H9 (cell line): ENCODE results near the gene TMEM229A. TPM values are rescaled to one million over a fixed set of nuclear protein-coding genes. Genes with fewer than 3 reads are reported as not detected.

ENCODE experiments used
- DNase-seq: peaks from one replicate; pipeline ENCODE4 v3.0.0-alpha.2; 2017
- H2AFZ ChIP-seq: one replicate; pipeline ENCODE4 v1.6.1; 2013; ENCODE audit warnings: mild to moderate bottlenecking, low read length, control low read depth, moderate library complexity
- H2AK5ac ChIP-seq: 2 replicates; pipeline ENCODE4 v1.6.1; 2013; ENCODE audit warnings: low read length, control low read depth, mixed read lengths; ENCODE audit not compliant: insufficient read length
- H2BK120ac ChIP-seq: one replicate; pipeline ENCODE4 v1.6.1; 2013; ENCODE audit warnings: low read depth, mild to moderate bottlenecking, low read length, control low read depth, inconsistent platforms; ENCODE audit not compliant: poor library complexity, severe bottlenecking
- H2BK12ac ChIP-seq: 2 replicates; pipeline ENCODE4 v1.6.1; 2013; ENCODE audit warnings: low read length, control low read depth, mixed read lengths, low read depth; ENCODE audit not compliant: insufficient read length
- H2BK15ac ChIP-seq: 2 replicates; pipeline ENCODE4 v1.6.1; 2013; ENCODE audit warnings: low read depth, low read length, control low read depth
- H2BK20ac ChIP-seq: one replicate; pipeline ENCODE4 v1.6.1; 2013; ENCODE audit warnings: low read depth, mild to moderate bottlenecking, low read length, control low read depth, inconsistent platforms; ENCODE audit not compliant: poor library complexity, severe bottlenecking
- H2BK5ac ChIP-seq: 2 replicates; pipeline ENCODE4 v1.6.1; 2013; ENCODE audit warnings: low read length, control low read depth, mixed read lengths; ENCODE audit not compliant: insufficient read length
- H3K14ac ChIP-seq: 2 replicates; pipeline ENCODE4 v1.6.1; 2013; ENCODE audit warnings: low read length, control low read depth; ENCODE audit not compliant: insufficient read depth
- H3K18ac ChIP-seq: 2 replicates; pipeline ENCODE4 v1.6.1; 2013; ENCODE audit warnings: low read depth, mild to moderate bottlenecking, mixed read lengths, low read length, control low read depth; ENCODE audit not compliant: insufficient read length
- H3K23ac ChIP-seq: 2 replicates; pipeline ENCODE4 v1.6.1; 2013; ENCODE audit warnings: low read length, control low read depth, mixed read lengths, low read depth; ENCODE audit not compliant: insufficient read length
- H3K23me2 ChIP-seq: 2 replicates; pipeline ENCODE4 v1.6.1; 2013; ENCODE audit warnings: low read depth, mild to moderate bottlenecking, mixed read lengths, low read length, control low read depth; ENCODE audit not compliant: insufficient read length, poor library complexity, severe bottlenecking
- H3K27ac ChIP-seq: 2 replicates; pipeline ENCODE4 v1.5.1; 2013; ENCODE audit warnings: low read length, control low read depth, mixed read lengths, low read depth; ENCODE audit not compliant: insufficient read length
- H3K27me3 ChIP-seq: 2 replicates; pipeline ENCODE4 v1.6.1; 2013; ENCODE audit warnings: low read length, control low read depth, inconsistent platforms; ENCODE audit not compliant: insufficient read depth
- H3K4ac ChIP-seq: 2 replicates; pipeline ENCODE4 v1.6.1; 2013; ENCODE audit warnings: low read depth, mild to moderate bottlenecking, control low read depth, inconsistent platforms, low read length, moderate library complexity
- H3K4me1 ChIP-seq: 2 replicates; pipeline ENCODE4 v1.6.1; 2013; ENCODE audit warnings: low read length, control low read depth, inconsistent platforms; ENCODE audit not compliant: insufficient read depth
- H3K4me2 ChIP-seq: 2 replicates; pipeline ENCODE4 v1.6.1; 2013; ENCODE audit warnings: low read length, control low read depth, mixed read lengths; ENCODE audit not compliant: insufficient read length, insufficient read depth
- H3K56ac ChIP-seq: 2 replicates; pipeline ENCODE4 v1.6.1; 2013; ENCODE audit warnings: low read depth, mild to moderate bottlenecking, mixed read lengths, low read length, control low read depth; ENCODE audit not compliant: insufficient read length
- H3K79me1 ChIP-seq: 2 replicates; pipeline ENCODE4 v1.6.1; 2013; ENCODE audit warnings: low read depth, mild to moderate bottlenecking, moderate library complexity, low read length, control low read depth, inconsistent platforms; ENCODE audit not compliant: insufficient read depth, poor library complexity, severe bottlenecking
- H3K79me2 ChIP-seq: 2 replicates; pipeline ENCODE4 v1.6.1; 2013; ENCODE audit warnings: low read length, control low read depth, inconsistent platforms; ENCODE audit not compliant: insufficient read depth
- H3K9ac ChIP-seq: 2 replicates; pipeline ENCODE4 v1.6.1; 2013; ENCODE audit warnings: low read length, control low read depth, mixed read lengths; ENCODE audit not compliant: insufficient read length; ENCODE audit errors: extremely low read depth
- H3K9me3 ChIP-seq: one replicate; pipeline ENCODE4 v1.6.1; 2013; ENCODE audit warnings: low read depth, low read length, inconsistent platforms; ENCODE audit not compliant: control insufficient read depth
- H3T11ph ChIP-seq: one replicate; pipeline ENCODE4 v1.6.1; 2013; ENCODE audit warnings: mild to moderate bottlenecking, low read length, control low read depth, inconsistent platforms
- H4K20me1 ChIP-seq: one replicate; pipeline ENCODE4 v1.6.1; 2013; ENCODE audit not compliant: control insufficient read depth, insufficient read length, insufficient read depth
- H4K5ac ChIP-seq: 2 replicates; pipeline ENCODE4 v1.6.1; 2013; ENCODE audit warnings: low read depth, mild to moderate bottlenecking, mixed read lengths, low read length, control low read depth; ENCODE audit not compliant: insufficient read length
- H4K8ac ChIP-seq: replicated peaks from 2 replicates; pipeline ENCODE4 v1.6.1; 2013; ENCODE audit warnings: low read length, control low read depth, mixed read lengths, low read depth; ENCODE audit not compliant: insufficient read length
- H4K91ac ChIP-seq: 2 replicates; pipeline ENCODE4 v1.6.1; 2013; ENCODE audit warnings: low read depth, mild to moderate bottlenecking, moderate library complexity, mixed read lengths, low read length, control low read depth; ENCODE audit not compliant: insufficient read length
- H3K27ac Mint-ChIP-seq, 3 experiments: 2 replicates in 2 of 3; 3 replicates in 1 of 3; pipeline ENCODE4 v1.8.0; 2020 to 2021; ENCODE audit warnings: mixed read lengths in 3 of 3, mild to moderate bottlenecking in 1 of 3, moderate library complexity in 1 of 3
- H3K27me3 Mint-ChIP-seq: 2 replicates; pipeline ENCODE4 v1.8.0; 2021; ENCODE audit warnings: low read depth, mild to moderate bottlenecking, moderate library complexity, mixed read lengths
- H3K36me3 Mint-ChIP-seq, 3 experiments: 2 replicates in 2 of 3; 3 replicates in 1 of 3; pipeline ENCODE4 v1.8.0; 2020 to 2021; ENCODE audit warnings: low read depth in 3 of 3, mixed read lengths in 3 of 3; ENCODE audit not compliant: insufficient read depth in 1 of 3
- H3K4me1 Mint-ChIP-seq, 2 experiments: 2 replicates each; pipeline ENCODE4 v1.8.0; 2020; ENCODE audit warnings: mixed read lengths in 2 of 2
- H3K4me3 Mint-ChIP-seq, 2 experiments: 2 replicates in 1 of 2; 3 replicates in 1 of 2; pipeline ENCODE4 v1.8.0; 2020 to 2021; ENCODE audit warnings: mild to moderate bottlenecking in 2 of 2, mixed read lengths in 2 of 2, moderate library complexity in 1 of 2
- H3K9me3 Mint-ChIP-seq, 2 experiments: 2 replicates in 1 of 2; 3 replicates in 1 of 2; pipeline ENCODE4 v1.8.0; 2020; ENCODE audit warnings: mild to moderate bottlenecking in 2 of 2, mixed read lengths in 2 of 2, moderate library complexity in 1 of 2
- total RNA-seq: library from RNA; stranded (reverse); gene quantifications from 2 replicates; pipeline ENCODE4 v1.2.1, GENCODE V29; 2021
- TF ChIP-seq, protein P1 (sequence below): fragments of 200-600 bp; sonication (generic); conservative IDR thresholded peaks from 3 replicates; pipeline ENCODE4 v1.8.0; 2021; ENCODE audit warnings: antibody characterized with exemption, mild to moderate bottlenecking

The TMEM229A gene
- total RNA-seq, 1 experiment from 2014 or later = 0.37 TPM

DNA sequence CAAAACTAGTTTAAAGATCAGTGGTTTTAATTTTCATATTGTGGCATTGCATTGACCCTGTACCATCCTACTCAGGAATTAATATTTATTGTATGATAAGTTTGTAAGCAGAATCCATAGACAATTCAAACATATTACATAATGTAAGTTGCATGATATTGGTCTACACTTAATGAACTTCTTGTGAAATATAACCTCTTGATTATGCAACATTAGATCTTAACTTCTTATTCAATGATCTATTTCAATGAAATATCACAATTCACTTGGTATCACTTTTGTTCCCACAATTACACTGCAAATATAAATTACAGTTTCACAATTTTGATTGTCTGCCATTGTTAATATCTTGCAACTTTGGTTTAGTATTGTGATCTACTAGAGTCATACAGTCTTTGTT is 44.0 kb upstream of the TMEM229A start:
- no peak overlapping the region for H2BK5ac ChIP-seq
- Mint-ChIP-seq H3K4me3 (no peak overlapping the region), H3K27ac (no peak overlapping the region), H3K36me3 (no peaks in the 10 kb centered on the region), H3K4me1 (no peaks in the 10 kb centered on the region), H3K9me3 (no peaks in the 10 kb centered on the region), H3K27me3 (no peaks in the 10 kb centered on the region; the same call in 1 of the 2 replicates)
- no peak overlapping the region for H2BK12ac ChIP-seq
- H3K9ac ChIP-seq = no peak overlapping the region
- H4K8ac ChIP-seq = no peak overlapping the region
- no peaks in the 10 kb centered on the region for H3K4me1 ChIP-seq
- H3K4ac ChIP-seq = no peak overlapping the region
- no peak overlapping the region for H2AFZ ChIP-seq
- no peak overlapping the region for H3K56ac ChIP-seq
- no peaks in the 10 kb centered on the region for H3K27me3 ChIP-seq
- no peak for DNase-seq
- no peaks in the 10 kb centered on the region for H4K20me1 ChIP-seq
- H3K14ac ChIP-seq = no peak overlapping the region
- no peaks in the 10 kb centered on the region for H3K23me2 ChIP-seq
- H3T11ph ChIP-seq = no peak overlapping the region
- no peak overlapping the region for H4K91ac ChIP-seq
- no peak overlapping the region for H4K5ac ChIP-seq
- TF ChIP-seq, protein P1, sequence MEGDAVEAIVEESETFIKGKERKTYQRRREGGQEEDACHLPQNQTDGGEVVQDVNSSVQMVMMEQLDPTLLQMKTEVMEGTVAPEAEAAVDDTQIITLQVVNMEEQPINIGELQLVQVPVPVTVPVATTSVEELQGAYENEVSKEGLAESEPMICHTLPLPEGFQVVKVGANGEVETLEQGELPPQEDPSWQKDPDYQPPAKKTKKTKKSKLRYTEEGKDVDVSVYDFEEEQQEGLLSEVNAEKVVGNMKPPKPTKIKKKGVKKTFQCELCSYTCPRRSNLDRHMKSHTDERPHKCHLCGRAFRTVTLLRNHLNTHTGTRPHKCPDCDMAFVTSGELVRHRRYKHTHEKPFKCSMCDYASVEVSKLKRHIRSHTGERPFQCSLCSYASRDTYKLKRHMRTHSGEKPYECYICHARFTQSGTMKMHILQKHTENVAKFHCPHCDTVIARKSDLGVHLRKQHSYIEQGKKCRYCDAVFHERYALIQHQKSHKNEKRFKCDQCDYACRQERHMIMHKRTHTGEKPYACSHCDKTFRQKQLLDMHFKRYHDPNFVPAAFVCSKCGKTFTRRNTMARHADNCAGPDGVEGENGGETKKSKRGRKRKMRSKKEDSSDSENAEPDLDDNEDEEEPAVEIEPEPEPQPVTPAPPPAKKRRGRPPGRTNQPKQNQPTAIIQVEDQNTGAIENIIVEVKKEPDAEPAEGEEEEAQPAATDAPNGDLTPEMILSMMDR = no peak
- no peak overlapping the region for H2AK5ac ChIP-seq
- H3K18ac ChIP-seq = no peak overlapping the region
- H3K79me1 ChIP-seq = no peaks in the 10 kb centered on the region
- no peak overlapping the region for H3K27ac ChIP-seq
- no peak overlapping the region for H3K4me2 ChIP-seq
- H2BK15ac ChIP-seq = no peak overlapping the region
- H2BK120ac ChIP-seq = no peak overlapping the region
- no peak overlapping the region for H2BK20ac ChIP-seq
- H3K23ac ChIP-seq = no peak overlapping the region
- no peaks in the 10 kb centered on the region for H3K9me3 ChIP-seq
- no peaks in the 10 kb centered on the region for H3K79me2 ChIP-seq
